Endothelial cell of umbilical vein (primary cell): Measurements from ENCODE around the gene NEDD4L. TPM values are rescaled to one million over a fixed set of nuclear protein-coding genes. Genes with fewer than 3 reads are reported as not detected.

ENCODE experiments used
- BruUV-seq: library from RNA; stranded (reverse); fragments of 400-500 nt; replicated peaks from 2 replicates; lab custom pipeline; 2021; lab: Mats Ljungman, UMichigan
- CTCF ChIA-PET: fragments of 300-600, 350-600 bp; sonication (Branson Sonifier 250); formaldehyde crosslinking; loops from one replicate; lab custom pipeline; 2021; ENCODE audit warnings: antibody characterized with exemption, inconsistent platforms; lab: Charles Lee
- POLR2A ChIA-PET: fragments of 300-600, 350-600 bp; sonication (Branson Sonifier 250); formaldehyde crosslinking; loops from one replicate; lab custom pipeline; 2021; ENCODE audit warnings: antibody characterized with exemption, inconsistent platforms; lab: Charles Lee
- DNase-seq: peaks from one replicate; pipeline ENCODE4 v3.0.0-alpha.2; 2011; ENCODE audit warnings: low read depth, low spot score
- FAIRE-seq: peaks from 2 replicates; lab custom pipeline; 2011; peaks lifted over from hg19 to GRCh38; lab: Jason Lieb, UNC
- H2AFZ ChIP-seq: 2 replicates; pipeline ENCODE4 v1.6.0; 2012; ENCODE audit warnings: low read depth, low read length, control low read depth, inconsistent platforms
- H3K27ac ChIP-seq: 2 replicates; pipeline ENCODE4 v1.5.1; 2011; ENCODE audit warnings: low read depth, mild to moderate bottlenecking, control low read depth, low read length, moderate library complexity; ENCODE audit not compliant: insufficient read depth
- H3K27me3 ChIP-seq, 2 experiments: 2 replicates each; pipeline versions ENCODE4 v1.6.0 to v1.6.1; 2011; ENCODE audit warnings: low read length in 2 of 2, mixed read lengths in 1 of 2; ENCODE audit not compliant: control insufficient read depth in 2 of 2, insufficient read depth in 2 of 2
- H3K36me3 ChIP-seq, 2 experiments: 2 replicates in 1 of 2; 3 replicates in 1 of 2; pipeline ENCODE4 v1.5.1; 2011; ENCODE audit warnings: low read length in 2 of 2, mild to moderate bottlenecking in 1 of 2, moderate library complexity in 1 of 2; ENCODE audit not compliant: control insufficient read depth in 2 of 2, insufficient read depth in 2 of 2; ENCODE audit errors: extremely low read depth in 1 of 2
- H3K4me1 ChIP-seq: 3 replicates; pipeline ENCODE4 v1.5.1; 2011; ENCODE audit warnings: mild to moderate bottlenecking, low read length; ENCODE audit not compliant: control insufficient read depth, insufficient read depth; ENCODE audit errors: extremely low read depth
- H3K4me2 ChIP-seq: 2 replicates; pipeline ENCODE4 v1.6.1; 2011; ENCODE audit warnings: low read length, control low read depth, mixed read lengths; ENCODE audit not compliant: insufficient read depth
- H3K4me3 ChIP-seq, 3 experiments: fragments of 200-600 bp in 1 of 3; sonication (generic), shearing (Covaris generic) in 1 of 3; replicated peaks in 1 of 3; 2 replicates each; pipeline ENCODE4 v1.5.1; 2011 to 2016; ENCODE audit warnings: control low read depth in 3 of 3, low read length in 3 of 3, mild to moderate bottlenecking in 2 of 3, inconsistent platforms in 1 of 3, low read depth in 1 of 3, moderate library complexity in 1 of 3; ENCODE audit not compliant: insufficient read depth in 1 of 3
- H3K79me2 ChIP-seq: 2 replicates; pipeline ENCODE4 v1.6.0; 2012; ENCODE audit warnings: low read length, inconsistent platforms; ENCODE audit not compliant: control insufficient read depth, insufficient read depth
- H3K9ac ChIP-seq: replicated peaks from 2 replicates; pipeline ENCODE3; 2011; ENCODE audit warnings: low read length, control low read depth; ENCODE audit not compliant: insufficient read depth; ENCODE audit errors: extremely low read depth
- H3K9me1 ChIP-seq: replicated peaks from 3 replicates; pipeline ENCODE4 v1.6.0; 2011; ENCODE audit warnings: mild to moderate bottlenecking, low read length; ENCODE audit not compliant: control insufficient read depth, insufficient read depth; ENCODE audit errors: extremely low read depth
- H3K9me3 ChIP-seq: replicated peaks from 2 replicates; pipeline ENCODE4 v1.5.1; 2012; ENCODE audit warnings: low read length, inconsistent platforms; ENCODE audit not compliant: control insufficient read depth, insufficient read depth
- H4K20me1 ChIP-seq: replicated peaks from 2 replicates; pipeline ENCODE3; 2011; ENCODE audit warnings: mild to moderate bottlenecking, low read length; ENCODE audit not compliant: control insufficient read depth, insufficient read depth; ENCODE audit errors: extremely low read depth
- CTCF ChIP-seq, 2 donors: IDR thresholded peaks; 1 replicate in 1 of 2; 2 replicates in 1 of 2; pipeline ENCODE4 v1.5.1; 2011; ENCODE audit warnings: low read length in 2 of 2, mild to moderate bottlenecking in 2 of 2, moderate library complexity in 2 of 2, control low read depth in 1 of 2, inconsistent platforms in 1 of 2, low read depth in 1 of 2; ENCODE audit not compliant: insufficient read depth in 1 of 2; ENCODE audit errors: extremely low read depth in 1 of 2
- EZH2 ChIP-seq: IDR thresholded peaks from 2 replicates; pipeline ENCODE4 v1.6.1; 2012; ENCODE audit warnings: borderline replicate concordance, low read depth, mild to moderate bottlenecking, moderate library complexity, low read length, inconsistent platforms; ENCODE audit not compliant: severe bottlenecking
- FOS ChIP-seq: IDR thresholded peaks from 2 replicates; pipeline ENCODE4 v1.6.1; 2011; ENCODE audit warnings: mild to moderate bottlenecking, low read length, moderate library complexity, borderline replicate concordance; ENCODE audit not compliant: insufficient read depth
- GATA2 ChIP-seq: IDR thresholded peaks from 2 replicates; pipeline ENCODE4 v1.7.0; 2011; ENCODE audit warnings: low read depth, mild to moderate bottlenecking, moderate library complexity, mixed read lengths, low read length; ENCODE audit not compliant: insufficient read length, insufficient read depth
- JUN ChIP-seq: IDR thresholded peaks from 2 replicates; pipeline ENCODE4 v1.6.1; 2011; ENCODE audit warnings: borderline replicate concordance, low read depth; ENCODE audit not compliant: insufficient read length, insufficient read depth
- MAX ChIP-seq: IDR thresholded peaks from 2 replicates; pipeline ENCODE4 v1.6.1; 2011; ENCODE audit not compliant: insufficient read depth, insufficient read length
- MYC ChIP-seq: IDR thresholded peaks from one replicate; pipeline ENCODE4 v1.6.1; 2011; ENCODE audit warnings: mild to moderate bottlenecking, low read depth, low read length
- POLR2A ChIP-seq: IDR thresholded peaks from 2 replicates; pipeline ENCODE4 v1.6.1; 2012; ENCODE audit warnings: low read depth, mild to moderate bottlenecking, control low read depth, low read length
- POLR2AphosphoS5 ChIP-seq: IDR thresholded peaks from 2 replicates; pipeline ENCODE4 v1.6.1; 2012; ENCODE audit warnings: low read depth, mild to moderate bottlenecking, control low read depth, low read length, moderate library complexity; ENCODE audit not compliant: insufficient read depth
- dilution Hi-C: fragments of 300-500 bp; cut with MboI; formaldehyde crosslinking; loops from one replicate; pipeline ENCODE4 v1.15.0; 2019; ENCODE audit warnings: low sequenced_read_pairs; ENCODE audit not compliant: extremely low pct_ligation_motif_present
- intact Hi-C: fragments of 100-400 bp; cut with micrococcal nuclease; formaldehyde crosslinking; loops from one replicate; pipeline ENCODE4 v1.10.0; 2022
- polyA plus RNA-seq, 4 experiments: library from polyadenylated mRNA; depleted of rRNA in 3 of 4; stranded (reverse) in 3 of 4; unstranded in 1 of 4; fragments of >200 nt; gene quantifications; 2 replicates each; pipeline versions ENCODE4 v1.2.1 to v1.2.3, GENCODE V29; 2011 to 2012; ENCODE audit warnings: missing spikeins in 1 of 4
- total RNA-seq: library from RNA; stranded (reverse); gene quantifications from 2 replicates; pipeline ENCODE4 v1.2.3, GENCODE V29; 2021

NEDD4L gene
- total and polyA plus RNA-seq, 2 donors (not counting 3 experiments of a cell fraction or from before 2014, with no cell fraction given) = 20.5 to 78.9 TPM

DNA sequence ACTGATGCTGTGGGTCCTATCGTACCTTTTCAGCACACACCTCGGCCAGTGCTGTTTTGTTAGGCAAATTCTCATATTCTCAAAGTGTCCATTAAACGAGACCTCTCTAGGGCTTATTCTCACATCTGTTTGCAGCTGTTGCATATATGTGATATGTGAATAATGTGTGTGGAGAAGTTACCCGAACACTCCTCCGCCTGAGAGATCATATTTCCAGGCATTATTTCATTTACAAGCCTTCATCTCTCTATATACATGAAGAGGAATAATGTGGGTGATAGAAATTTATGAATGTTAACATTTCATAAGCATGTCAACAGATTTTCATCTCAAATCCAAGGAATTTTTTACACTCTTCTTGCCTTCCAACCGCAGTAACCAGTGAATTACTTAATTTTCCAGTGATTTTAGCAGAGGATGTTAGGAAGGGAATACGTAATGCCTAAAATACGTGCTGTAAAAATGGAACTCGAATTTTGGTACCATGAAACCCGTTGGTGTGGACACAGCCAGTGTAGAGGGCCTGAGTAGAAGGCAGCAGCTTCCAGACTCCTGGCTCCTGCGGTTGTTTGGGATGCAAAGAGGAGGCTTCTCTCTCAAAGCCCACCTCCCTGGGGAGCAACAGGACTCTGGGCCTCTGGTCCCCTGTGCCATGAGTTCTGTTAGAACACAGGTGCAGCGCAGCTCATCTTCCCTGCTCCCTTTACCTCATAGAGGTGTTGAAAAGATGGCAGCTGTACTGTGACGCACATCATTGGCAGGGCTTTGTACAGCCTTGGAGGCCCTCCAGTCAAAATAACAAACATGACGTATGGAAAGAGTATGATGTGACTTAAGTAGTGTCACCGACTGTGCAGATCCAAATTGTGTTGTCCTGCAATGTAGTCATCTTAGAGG is 280.1 kb downstream of the NEDD4L start:
- H3K9me3 ChIP-seq = no peaks in the 10 kb centered on the region
- H3K4me3 ChIP-seq = no peak overlapping the region
- ChIA-PET CTCF (no interaction called here), POLR2A (no interaction called here)
- dilution Hi-C loops (no loop called here), intact Hi-C loops (loop anchor here (2.0 to 10.0 kb wide), 5 partner anchors 61 to 442 kb away; no protein-coding TSS in a partner anchor)
- H2AFZ ChIP-seq = no peak overlapping the region
- no peaks in the 10 kb centered on the region for H3K79me2 ChIP-seq
- TF ChIP-seq POLR2AphosphoS5 (no peak), MYC (no peak), MAX (no peak), POLR2A (no peak), GATA2 (no peak), JUN (no peak), CTCF (IDR thresholded peaks at IDR 0.05; ENCODE audit: extremely low read depth in 1 of 2, insufficient read depth in 1 of 2, low read depth in 1 of 2, low read length in 2 of 2) (no peak), EZH2 (no peak), FOS (no peak)
- no peaks in the 10 kb centered on the region for H4K20me1 ChIP-seq
- DNase-seq (no peak), FAIRE-seq (no peak)
- H3K27me3 ChIP-seq = no peaks in the 10 kb centered on the region
- no peaks in the 10 kb centered on the region for H3K36me3 ChIP-seq
- H3K4me1 ChIP-seq = peaks cover 10% of the 10 kb centered on the region
- H3K4me2 ChIP-seq = no peak overlapping the region
- BruUV-seq = no TSS peak
- H3K9ac ChIP-seq = no peak overlapping the region
- H3K9me1 ChIP-seq = no peaks in the 10 kb centered on the region
- no peak overlapping the region for H3K27ac ChIP-seq
